Activated CD8-positive, alpha-beta memory T cell treated with anti-CD3 and anti-CD28 coated beads, Interleukin-2, amount 50 U/mL, for 24 hours (primary cell): ENCODE measurements around the gene NOL4L.
"Not testable (repeated sequence)": the region's sequence is repeated elsewhere in the genome, so short reads cannot be mapped to it uniquely, and the experiment has no call there.

Experiments
- DNase-seq: peaks from one replicate; pipeline ENCODE4 v3.0.0-alpha.2; 2020; ENCODE audit errors: extremely low read depth

NOL4L gene

GRCh38 chr20:32507998-32508774 is 76.9 kb downstream of the NOL4L start:
- DNase-seq, result no peak

DNA sequence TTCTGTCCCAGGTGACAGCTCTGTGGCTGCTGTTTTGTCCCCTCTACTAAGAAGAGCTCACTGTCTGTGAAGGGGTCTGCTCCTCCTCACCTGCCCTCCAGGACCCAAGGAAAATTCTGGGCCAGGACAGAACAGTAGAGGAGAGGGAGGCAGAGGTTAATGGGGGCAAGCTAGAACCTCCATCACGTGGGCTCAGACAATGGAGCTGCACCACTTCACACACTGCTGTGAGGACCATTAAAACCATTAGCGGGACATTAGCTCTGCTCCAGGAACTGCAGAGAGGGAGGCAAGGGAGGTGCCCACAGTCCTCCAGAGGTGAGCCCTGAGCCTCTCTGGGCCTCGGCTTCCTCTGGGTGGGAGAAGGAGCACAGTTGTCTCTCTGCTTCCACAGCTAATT is 78.4 kb downstream of the NOL4L start:
- DNase-seq, result no peak

GRCh38 chr20:32505723-32506473 is 79.2 kb downstream of the NOL4L start:
- no peak for DNase-seq

DNA sequence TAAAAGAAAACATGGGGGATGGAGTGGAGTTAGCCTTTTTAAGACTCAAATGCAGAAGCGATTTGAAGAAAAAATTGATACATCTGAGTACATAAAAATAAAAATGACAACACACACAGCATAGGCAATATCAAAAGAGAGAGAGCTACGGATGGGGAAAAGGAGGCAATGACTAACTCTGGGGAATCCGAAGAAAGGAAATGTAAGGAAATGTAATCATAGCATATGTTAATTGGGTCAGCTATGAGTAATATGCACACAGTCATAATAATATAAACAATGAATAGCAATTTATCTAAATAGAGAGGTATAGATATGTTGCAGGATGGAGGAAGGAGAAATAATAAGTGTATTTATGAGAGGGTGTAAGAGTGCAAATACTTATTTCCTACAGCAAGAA is 83.4 kb downstream of the NOL4L start:
- DNase-seq, result no peak

DNA sequence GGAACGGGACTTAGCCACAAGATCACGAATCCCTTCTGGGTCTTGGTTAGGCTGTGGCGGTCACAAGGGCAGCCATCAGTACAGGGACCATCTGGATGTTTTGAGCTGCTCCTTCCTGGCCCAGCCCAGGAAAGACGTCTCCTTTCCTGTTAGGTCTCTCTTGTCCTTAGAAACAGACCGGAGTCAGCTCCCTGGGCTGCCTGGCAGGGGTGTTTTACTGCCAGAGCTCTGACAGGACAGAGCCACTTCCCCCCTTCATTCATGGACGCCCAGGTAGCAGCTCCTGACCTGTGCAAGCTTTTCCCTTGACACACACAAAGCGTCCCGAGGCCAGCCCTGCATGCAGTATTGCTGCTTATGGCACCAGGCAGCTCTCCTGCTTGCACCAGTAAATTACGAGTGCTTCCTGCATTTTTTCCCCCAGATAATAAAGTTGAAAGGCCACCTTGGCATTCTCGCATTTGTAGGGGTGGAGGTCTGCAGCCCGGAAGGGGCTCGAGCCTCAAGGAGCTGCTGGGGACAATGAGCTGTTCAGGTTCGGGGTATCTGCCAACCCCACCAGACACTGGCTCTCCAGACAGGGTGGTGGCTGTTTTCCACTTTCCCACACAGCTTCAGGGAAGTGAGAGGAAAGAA is 87.4 kb downstream of the NOL4L start:
- DNase-seq, result no peak

- no peak for DNase-seq
These were observed 88.2 kb downstream of the NOL4L start for GRCh38 chr20:32496811-32497533.

GRCh38 chr20:32495949-32496348 is 89.2 kb downstream of the NOL4L start:
- no peak for DNase-seq

- DNase-seq, result no peak
These were observed 89.9 kb downstream of the NOL4L start for GRCh38 chr20:32495217-32495565.

GRCh38 chr20:32494483-32495216 is 90.5 kb downstream of the NOL4L start:
- no peak for DNase-seq

- no peak for DNase-seq
These were observed 91.8 kb downstream of the NOL4L start for GRCh38 chr20:32493356-32493755.

- DNase-seq, result not testable (repeated sequence)
These were observed 93.4 kb downstream of the NOL4L start for GRCh38 chr20:32491764-32492151.

DNA sequence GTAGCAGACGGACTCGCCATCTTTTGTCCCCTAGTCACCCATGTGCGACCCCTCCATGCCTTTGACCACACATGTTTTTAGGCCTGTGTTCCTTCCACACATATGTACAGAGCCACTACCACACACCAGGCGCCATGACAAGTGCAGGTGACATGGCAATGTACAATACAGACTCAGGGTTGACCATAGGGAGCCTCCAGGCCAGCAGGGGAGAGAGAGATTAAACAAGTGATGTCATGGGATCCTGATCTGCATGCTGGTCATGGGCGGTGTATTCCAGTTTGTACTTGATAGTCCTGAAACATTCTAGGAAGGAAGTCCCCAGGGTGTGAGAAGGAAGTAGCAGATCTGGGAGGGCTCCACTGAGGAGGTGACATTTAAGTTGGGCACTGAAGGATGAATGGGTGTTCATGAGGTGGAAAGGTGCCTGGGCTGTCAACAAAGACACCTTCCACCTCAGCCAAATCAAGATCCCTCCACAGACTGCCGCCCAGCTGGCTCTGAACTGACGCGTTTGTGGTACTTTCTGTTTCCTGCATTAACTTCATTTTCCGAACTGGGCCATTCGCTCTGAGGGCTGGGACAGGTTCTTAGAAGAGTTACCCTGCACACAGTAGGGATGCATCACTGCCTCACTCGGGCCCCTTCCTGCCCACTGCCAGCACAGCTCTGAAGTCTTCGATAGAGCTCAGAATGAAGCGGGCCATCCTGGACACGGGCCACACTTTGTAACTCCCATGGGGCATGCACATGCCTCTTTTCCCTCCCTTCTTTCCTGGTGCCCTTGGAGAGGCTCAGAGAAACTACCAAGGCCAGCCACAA is 94.0 kb downstream of the NOL4L start:
- DNase-seq, result no peak

GRCh38 chr20:32488066-32488838 is 96.9 kb downstream of the NOL4L start:
- no peak for DNase-seq

GRCh38 chr20:32487381-32487780 is 97.8 kb downstream of the NOL4L start:
- DNase-seq, result no peak

- DNase-seq, result no peak
These were observed 99.2 kb downstream of the NOL4L start for GRCh38 chr20:32485770-32486478.

- peak; percentile 54 for DNase-seq
These were observed 100.0 kb downstream of the NOL4L start for GRCh38 chr20:32484958-32485769.

DNA sequence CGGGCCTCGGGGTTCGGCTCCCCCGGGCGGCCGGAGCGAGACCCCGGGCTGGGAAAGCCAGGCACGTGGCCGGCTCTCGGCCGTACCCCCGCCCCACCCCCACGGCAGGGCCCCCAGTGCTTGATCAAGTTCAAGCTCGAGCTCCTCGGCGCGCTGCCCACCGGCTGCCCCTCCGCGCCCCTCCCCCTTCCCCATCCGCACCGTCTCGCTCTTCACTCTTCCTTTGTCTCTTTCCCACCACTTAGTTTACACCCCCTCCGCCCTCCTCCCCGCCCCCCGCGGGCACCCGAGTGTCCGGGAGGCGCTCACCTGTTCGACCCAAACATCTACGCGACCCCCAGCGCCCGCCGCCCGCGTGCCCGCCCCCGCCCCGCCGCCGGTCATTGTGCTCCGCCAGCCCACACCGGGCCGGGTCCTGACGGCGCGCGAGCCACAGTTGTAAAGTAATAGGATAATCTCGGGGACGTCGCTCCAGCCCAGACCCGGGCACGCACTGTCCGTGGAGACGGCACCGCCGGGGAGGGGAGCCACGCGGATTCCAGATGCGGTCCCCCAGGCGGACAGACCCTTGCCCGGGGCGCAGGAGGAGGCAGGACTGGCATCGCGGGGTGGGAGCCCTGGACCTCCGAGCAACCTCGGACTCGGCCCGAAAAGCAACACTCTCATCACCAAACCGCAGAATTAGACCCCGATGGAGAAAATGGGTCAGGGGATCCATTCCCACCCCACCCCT is 100.7 kb downstream of the NOL4L start:
- DNase-seq, result no peak
